T-helper 2 cell treated with Interferon-gamma antibody and Interleukin-4, amounts not matched to agents 100 ng/mL and 5 ng/mL, for 36 hours (primary cell): ENCODE results near the gene BCLAF1. TPM values are rescaled to one million over a fixed set of nuclear protein-coding genes. Genes with fewer than 3 reads are reported as not detected.

Experiments used
- intact Hi-C: fragments of 100-400 bp; cut with micrococcal nuclease; formaldehyde crosslinking; loops from one replicate; pipeline ENCODE4 v1.15.1; 2023
- total RNA-seq: library from RNA; stranded (reverse); gene quantifications from 2 replicates; pipeline ENCODE4 v1.2.3, GENCODE V29; 2022

BCLAF1 gene
- total RNA-seq, 1 donor from 2014 or later, result 204 TPM

GRCh38 chr6:136209496-136209895, 80.2 kb downstream of the BCLAF1 start:
- intact Hi-C loops, result no loop called here

GRCh38 chr6:136208783-136209182, 80.9 kb downstream of the BCLAF1 start:
- intact Hi-C loops, result no loop called here

Other genes starting within 250 kb of the BCLAF1 start
- 21.9 and 23.4 TPM in 2 replicates for gene MTFR2, start 39.5 kb downstream of the BCLAF1 start, total RNA-seq